Pancreas (tissue), 10 donors: ENCODE measurements around the gene ZNF358. TPM values are rescaled to one million over a fixed set of nuclear protein-coding genes. Genes with fewer than 3 reads are reported as not detected.
A peak's percentile ranks its signal among the peaks of the same experiment; 100 is the strongest.

Source experiments
- ATAC-seq, 4 donors: fragments of 200-7000 bp; cut with Tn5 transposase; one replicate each; pipeline versions ENCODE4 v1.8.0 to v1.9.1; 2020; ENCODE audit warnings: mild to moderate bottlenecking in 4 of 4, moderate library complexity in 4 of 4
- DNase-seq, 6 donors: peaks; one replicate each; pipeline ENCODE4 v3.0.0-alpha.2; 2020
- FAIRE-seq: peaks from 2 replicates; lab custom pipeline; 2012; peaks lifted over from hg19 to GRCh38; lab: Jason Lieb, UNC
- H3K27ac ChIP-seq, 4 donors: fragments of 200-600 bp; sonication (generic); 1 replicate in 3 of 4; 2 replicates in 1 of 4; pipeline versions ENCODE4 v1.5.0 to v1.8.0; 2020
- H3K27me3 ChIP-seq, 4 donors: fragments of 200-600 bp; one replicate each; pipeline ENCODE4 v1.8.0; 2021
- H3K36me3 ChIP-seq, 3 donors: fragments of 200-600 bp; sonication (generic) in 1 of 3; one replicate each; pipeline versions ENCODE4 v1.5.0 to v1.8.0; 2020 to 2021
- H3K4me1 ChIP-seq, 3 donors: fragments of 200-600 bp; one replicate each; pipeline ENCODE4 v1.8.0; 2021
- H3K4me3 ChIP-seq, 4 donors: fragments of 200-600 bp; sonication (generic) in 2 of 4; one replicate each; pipeline versions ENCODE4 v1.5.0 to v1.8.0; 2020 to 2021
- H3K9me3 ChIP-seq, 4 donors: fragments of 200-600 bp; one replicate each; pipeline ENCODE4 v1.8.0; 2021
- WGBS, 2 donors: extraction: QIAGEN DNeasy Blood & Tissue Kit; methylation state at CpG; one replicate each; pipeline ENCODE4 v1.1.7; 2013; 5-methylcytosine and 5-hydroxymethylcytosine counted together
- intact Hi-C, 3 donors: fragments of 100-400 bp; cut with DNase I; formaldehyde crosslinking; loops; one replicate each; pipeline versions ENCODE4 v1.11.1 to v1.14.2; 2022
- polyA plus RNA-seq, 2 donors: library from polyadenylated mRNA; stranded (reverse); fragments of 200-250 nt; gene quantifications; one replicate each; pipeline ENCODE4 v1.2.3, GENCODE V29; 2013
- total RNA-seq, 6 donors: library from RNA; stranded (reverse); fragmentation: NEBNext Ultra II Directional in 4 of 6; extraction: Animal tissue kit (Norgen Biotek cat#: 25700) in 4 of 6; gene quantifications; one replicate each; pipeline versions ENCODE4 v1.2.1 to v1.2.4, GENCODE V29; 2021 to 2023
- TF ChIP-seq, protein P1 (sequence below), 4 donors: fragments of 200-600 bp; sonication (generic) in 3 of 4; IDR thresholded peaks; one replicate each; pipeline versions ENCODE4 v1.5.0 to v1.8.0; 2021; ENCODE audit warnings: antibody characterized with exemption in 4 of 4
- donor health status: healthy with polysubstance abuse.
- donor health status: DM: no; HTN: no; CAD: no; lungs with moderate emphysema.
- donor health status: DM: no; HTN: no; CAD: no.
- donor health status: control.
- donor health status: control.
- donor health status: Bipolar disorder and iron deficiency.
- donor health status: DM: yes; HTN: yes; CAD: no.
- donor health status: DM: no; HTN: no; CAD: no.
- donor health status: DM: no; HTN: no; CAD: no.
- donor health status: DM: yes; HTN: yes; CAD: no.

The ZNF358 gene
- total and polyA plus RNA-seq, 8 donors = 22.6 to 68.8 (median 24.2) TPM

DNA sequence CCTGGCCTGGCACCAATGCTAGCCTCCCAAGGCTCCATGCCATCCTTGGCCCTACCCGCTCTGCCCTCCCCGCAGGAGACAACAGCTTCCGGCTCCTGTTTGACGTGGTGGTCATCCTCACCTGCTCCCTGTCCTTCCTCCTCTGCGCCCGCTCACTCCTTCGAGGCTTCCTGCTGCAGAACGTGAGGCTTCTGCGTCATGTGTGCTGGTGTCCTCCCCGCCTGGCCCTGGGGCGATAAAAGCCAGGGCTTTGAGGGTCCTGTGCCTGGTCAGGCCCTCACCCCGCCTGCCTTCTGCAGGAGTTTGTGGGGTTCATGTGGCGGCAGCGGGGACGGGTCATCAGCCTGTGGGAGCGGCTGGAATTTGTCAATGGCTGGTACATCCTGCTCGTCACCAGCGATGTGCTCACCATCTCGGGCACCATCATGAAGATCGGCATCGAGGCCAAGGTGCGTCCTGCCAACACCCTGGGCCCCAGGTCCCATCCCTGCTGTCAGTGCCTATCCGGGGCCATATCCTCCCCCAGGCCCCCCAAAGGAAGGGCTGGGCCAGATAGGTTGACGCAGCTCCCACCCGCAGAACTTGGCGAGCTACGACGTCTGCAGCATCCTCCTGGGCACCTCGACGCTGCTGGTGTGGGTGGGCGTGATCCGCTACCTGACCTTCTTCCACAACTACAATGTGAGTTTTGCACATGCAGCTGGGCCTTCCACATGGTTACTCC is 12.8 kb downstream of the ZNF358 start:
- WGBS, 2 donors = 93 to 96% methylated on average over 32 of the region's 32 CpGs
- TF ChIP-seq, protein P1, sequence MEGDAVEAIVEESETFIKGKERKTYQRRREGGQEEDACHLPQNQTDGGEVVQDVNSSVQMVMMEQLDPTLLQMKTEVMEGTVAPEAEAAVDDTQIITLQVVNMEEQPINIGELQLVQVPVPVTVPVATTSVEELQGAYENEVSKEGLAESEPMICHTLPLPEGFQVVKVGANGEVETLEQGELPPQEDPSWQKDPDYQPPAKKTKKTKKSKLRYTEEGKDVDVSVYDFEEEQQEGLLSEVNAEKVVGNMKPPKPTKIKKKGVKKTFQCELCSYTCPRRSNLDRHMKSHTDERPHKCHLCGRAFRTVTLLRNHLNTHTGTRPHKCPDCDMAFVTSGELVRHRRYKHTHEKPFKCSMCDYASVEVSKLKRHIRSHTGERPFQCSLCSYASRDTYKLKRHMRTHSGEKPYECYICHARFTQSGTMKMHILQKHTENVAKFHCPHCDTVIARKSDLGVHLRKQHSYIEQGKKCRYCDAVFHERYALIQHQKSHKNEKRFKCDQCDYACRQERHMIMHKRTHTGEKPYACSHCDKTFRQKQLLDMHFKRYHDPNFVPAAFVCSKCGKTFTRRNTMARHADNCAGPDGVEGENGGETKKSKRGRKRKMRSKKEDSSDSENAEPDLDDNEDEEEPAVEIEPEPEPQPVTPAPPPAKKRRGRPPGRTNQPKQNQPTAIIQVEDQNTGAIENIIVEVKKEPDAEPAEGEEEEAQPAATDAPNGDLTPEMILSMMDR (IDR thresholded peaks at IDR 0.05) = no peak
- no peak for FAIRE-seq
- intact Hi-C loops = no loop called here
- Histone ChIP-seq H3K9me3 (no peaks in the 10 kb centered on the region), H3K4me1 (peaks cover 0 to under 1% (median 0%) of the 10 kb centered on the region in 3 donors), H3K27me3 (no peaks in the 10 kb centered on the region), H3K27ac (no peak overlapping the region), H3K36me3 (no peaks in the 10 kb centered on the region), H3K4me3 (no peak overlapping the region)
- DNase-seq = no peak
- ATAC-seq = no peak

- no peaks in the 10 kb centered on the region for H3K36me3 ChIP-seq
- H3K27ac ChIP-seq = no peak overlapping the region
- H3K4me3 ChIP-seq = no peak overlapping the region
- no peak for ATAC-seq
- H3K9me3 ChIP-seq = no peaks in the 10 kb centered on the region
- DNase-seq = peak in 1 of 6 donors; percentile 47
- intact Hi-C loops = no loop called here
- FAIRE-seq = no peak
- no peaks in the 10 kb centered on the region for H3K4me1 ChIP-seq
- TF ChIP-seq, protein P1 (IDR thresholded peaks at IDR 0.05) = no peak
- H3K27me3 ChIP-seq = no peaks in the 10 kb centered on the region
- 81% methylated on average over 15 of the region's 15 CpGs for WGBS, 2 donors
Observed at GRCh38 chr19:7529246-7529600, 13.3 kb downstream of the ZNF358 start.

DNA sequence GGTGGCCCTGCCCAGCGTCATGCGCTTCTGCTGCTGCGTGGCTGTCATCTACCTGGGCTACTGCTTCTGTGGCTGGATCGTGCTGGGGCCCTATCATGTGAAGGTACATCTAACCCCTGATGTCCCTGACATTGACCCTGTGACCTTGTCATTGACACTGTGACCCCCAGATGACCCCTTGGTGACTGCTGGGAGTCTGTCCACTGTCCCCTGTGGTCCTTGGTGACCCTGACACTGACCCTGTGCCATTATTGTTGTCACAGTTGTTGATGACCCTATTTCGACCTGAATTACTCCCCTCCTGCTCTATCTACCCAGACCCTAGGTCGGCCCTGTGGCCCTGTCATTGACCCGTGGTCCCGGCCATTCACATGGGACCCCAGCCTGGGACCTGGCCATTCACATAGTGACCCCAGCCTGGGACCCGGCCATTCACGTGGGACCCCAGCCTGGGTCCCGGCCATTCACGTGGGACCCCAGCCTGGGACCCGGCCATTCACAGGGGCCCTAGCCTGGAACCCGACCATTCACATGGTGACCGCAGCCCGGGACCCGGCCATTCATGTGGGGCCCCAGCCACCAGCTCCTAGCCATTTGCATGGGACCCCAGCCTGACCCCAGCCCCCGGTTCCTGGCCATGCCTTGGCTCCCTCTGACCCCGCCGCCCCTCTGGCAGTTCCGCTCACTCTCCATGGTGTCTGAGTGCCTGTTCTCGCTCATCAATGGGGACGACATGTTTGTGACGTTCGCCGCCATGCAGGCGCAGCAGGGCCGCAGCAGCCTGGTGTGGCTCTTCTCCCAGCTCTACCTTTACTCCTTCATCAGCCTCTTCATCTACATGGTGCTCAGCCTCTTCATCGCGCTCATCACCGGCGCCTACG is 13.9 kb downstream of the ZNF358 start:
- no peaks in the 10 kb centered on the region for H3K36me3 ChIP-seq
- ATAC-seq = no peak
- H3K4me1 ChIP-seq = no peaks in the 10 kb centered on the region
- H3K4me3 ChIP-seq = no peak overlapping the region
- H3K9me3 ChIP-seq = no peaks in the 10 kb centered on the region
- TF ChIP-seq, protein P1 (IDR thresholded peaks at IDR 0.05) = no peak
- intact Hi-C loops = no loop called here
- H3K27me3 ChIP-seq = no peaks in the 10 kb centered on the region
- FAIRE-seq = no peak
- 93 to 94% methylated on average over 33 of the region's 33 CpGs for WGBS, 2 donors
- DNase-seq = no peak
- no peak overlapping the region for H3K27ac ChIP-seq

DNA sequence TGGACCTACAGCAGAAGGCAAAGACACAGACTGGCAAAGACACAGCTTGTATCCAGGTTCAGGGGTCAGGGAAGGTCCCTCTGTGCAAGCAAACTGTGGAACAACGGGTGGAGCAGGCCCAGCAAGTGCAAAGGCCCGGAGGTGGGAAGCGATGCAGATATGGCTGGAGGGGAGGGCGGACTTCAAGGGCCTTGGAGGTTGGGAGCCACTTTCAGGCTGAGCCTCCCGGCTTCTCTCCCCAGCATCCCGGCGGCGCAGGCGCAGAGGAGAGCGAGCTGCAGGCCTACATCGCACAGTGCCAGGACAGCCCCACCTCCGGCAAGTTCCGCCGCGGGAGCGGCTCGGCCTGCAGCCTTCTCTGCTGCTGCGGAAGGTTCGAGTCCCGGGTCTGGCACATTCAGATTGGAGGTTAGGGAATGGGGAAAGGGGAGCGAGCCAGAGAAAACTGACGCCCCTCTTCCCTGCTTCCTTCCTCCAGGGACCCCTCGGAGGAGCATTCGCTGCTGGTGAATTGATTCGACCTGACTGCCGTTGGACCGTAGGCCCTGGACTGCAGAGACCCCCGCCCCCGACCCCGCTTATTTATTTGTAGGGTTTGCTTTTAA is 17.5 kb downstream of the ZNF358 start:
- intact Hi-C loops = no loop called here
- ATAC-seq (peak; percentile 2 to 9 (median 8)), FAIRE-seq (no peak), DNase-seq (peak in 5 of 6 donors; percentile 65 to 83 (median 78))
- TF ChIP-seq, protein P1 (IDR thresholded peaks at IDR 0.05) = no peak
- Histone ChIP-seq H3K9me3 (no peaks in the 10 kb centered on the region), H3K27ac (peak overlapping the region; percentile 49 to 87 (median 72)), H3K4me3 (peak overlapping the region; percentile 80 to 95 (median 88)), H3K27me3 (no peaks in the 10 kb centered on the region), H3K4me1 (peaks cover 0 to 5% (median 0%) of the 10 kb centered on the region in 3 donors), H3K36me3 (no peaks in the 10 kb centered on the region)
- WGBS, 2 donors = 22 to 25% methylated on average over 27 to 30 of the region's 30 CpGs
